Measurements from ENCODE around the gene VPS13D.
"Not testable (repeated sequence)": the region's sequence is repeated elsewhere in the genome, so short reads cannot be mapped to it uniquely, and the experiment has no call there.

The VPS13D gene

DNA sequence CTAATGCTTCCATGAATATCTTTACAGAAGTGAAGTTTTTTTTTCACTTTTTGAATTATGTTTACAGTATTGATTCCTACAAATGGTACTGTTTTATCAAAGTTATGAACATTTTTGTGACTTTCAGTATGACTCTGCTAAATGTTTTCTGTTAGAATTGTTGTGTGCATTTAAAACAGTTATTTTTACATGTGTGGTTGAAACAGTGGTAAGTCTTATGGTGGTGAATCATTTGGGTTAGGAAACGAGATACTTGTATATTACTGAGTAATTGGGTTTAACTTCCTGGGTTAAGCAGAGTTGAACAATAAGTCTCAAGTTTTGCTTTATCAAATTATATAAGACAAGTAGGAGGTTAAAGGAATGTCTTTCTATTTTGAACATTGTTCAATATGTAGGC, 66.8 kb downstream of the VPS13D start:
- DNase-seq, result no peak

- no peak for DNase-seq
Observed at GRCh38 chr1:12300706-12301105, 70.9 kb downstream of the VPS13D start.

DNA sequence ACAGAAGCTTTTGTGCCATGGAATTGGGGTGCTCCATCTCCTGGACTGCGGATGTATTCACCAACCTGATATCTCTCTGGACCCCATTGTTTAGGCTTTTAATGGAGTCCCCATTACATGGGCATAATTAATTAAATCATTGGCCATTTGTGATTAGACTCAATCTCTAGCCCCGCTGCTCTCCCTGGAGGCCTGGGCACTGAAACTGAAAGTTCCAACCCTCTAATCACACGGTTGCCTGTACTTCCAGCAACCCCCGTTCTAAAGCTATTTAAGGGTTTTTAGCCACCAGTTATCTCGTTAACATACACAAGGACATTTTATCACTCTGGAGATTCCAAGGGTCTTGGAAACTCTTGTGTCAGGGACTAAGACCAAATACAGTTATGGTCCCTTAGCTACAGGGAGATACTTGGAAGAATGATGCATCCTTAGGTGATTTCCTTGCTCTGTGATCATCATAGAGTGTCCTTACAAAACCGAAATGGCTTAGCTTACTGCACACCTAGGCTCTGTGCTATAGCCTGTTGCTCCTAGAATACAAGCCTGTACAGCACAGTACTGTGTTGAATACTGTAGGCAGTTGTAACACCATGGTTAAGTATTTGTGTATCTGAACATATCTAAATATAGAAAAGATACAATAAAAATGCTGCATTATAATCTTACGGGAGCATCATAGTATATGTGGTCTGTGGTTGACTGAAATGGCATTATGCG, 71.8 kb downstream of the VPS13D start:
- no peak for DNase-seq

DNA sequence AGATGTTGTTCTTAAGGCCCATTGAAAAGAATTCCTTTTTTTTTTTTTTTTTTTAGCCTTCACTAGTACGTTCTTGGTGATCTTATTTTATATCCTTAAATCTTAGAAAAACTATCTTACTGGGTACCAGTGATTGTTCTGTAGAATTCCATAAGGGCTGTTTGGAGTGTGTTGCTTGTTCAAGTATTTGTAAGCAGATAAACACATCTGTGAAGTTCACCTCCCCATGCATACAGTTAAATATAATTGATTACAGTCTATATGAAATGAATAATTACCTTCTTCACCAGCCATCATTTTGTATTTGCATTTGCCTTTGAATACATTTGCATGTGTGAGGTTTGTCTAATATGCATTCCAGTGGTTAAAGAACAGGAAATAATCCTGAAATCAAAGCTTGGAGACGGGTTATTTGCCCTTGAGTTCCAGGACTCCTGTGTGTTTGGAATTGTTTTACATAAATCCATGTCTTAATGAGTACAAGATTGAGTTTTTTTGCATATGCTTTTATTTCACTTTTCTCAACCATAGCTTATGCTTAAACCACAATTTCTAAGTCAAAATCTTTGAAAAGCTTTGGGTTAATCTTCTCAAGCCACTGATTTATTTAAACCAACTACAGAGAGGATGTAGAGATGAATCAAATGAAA, 73.1 kb downstream of the VPS13D start:
- DNase-seq, result no peak

GRCh38 chr1:12305377-12305776, 75.5 kb downstream of the VPS13D start:
- no peak for DNase-seq

DNA sequence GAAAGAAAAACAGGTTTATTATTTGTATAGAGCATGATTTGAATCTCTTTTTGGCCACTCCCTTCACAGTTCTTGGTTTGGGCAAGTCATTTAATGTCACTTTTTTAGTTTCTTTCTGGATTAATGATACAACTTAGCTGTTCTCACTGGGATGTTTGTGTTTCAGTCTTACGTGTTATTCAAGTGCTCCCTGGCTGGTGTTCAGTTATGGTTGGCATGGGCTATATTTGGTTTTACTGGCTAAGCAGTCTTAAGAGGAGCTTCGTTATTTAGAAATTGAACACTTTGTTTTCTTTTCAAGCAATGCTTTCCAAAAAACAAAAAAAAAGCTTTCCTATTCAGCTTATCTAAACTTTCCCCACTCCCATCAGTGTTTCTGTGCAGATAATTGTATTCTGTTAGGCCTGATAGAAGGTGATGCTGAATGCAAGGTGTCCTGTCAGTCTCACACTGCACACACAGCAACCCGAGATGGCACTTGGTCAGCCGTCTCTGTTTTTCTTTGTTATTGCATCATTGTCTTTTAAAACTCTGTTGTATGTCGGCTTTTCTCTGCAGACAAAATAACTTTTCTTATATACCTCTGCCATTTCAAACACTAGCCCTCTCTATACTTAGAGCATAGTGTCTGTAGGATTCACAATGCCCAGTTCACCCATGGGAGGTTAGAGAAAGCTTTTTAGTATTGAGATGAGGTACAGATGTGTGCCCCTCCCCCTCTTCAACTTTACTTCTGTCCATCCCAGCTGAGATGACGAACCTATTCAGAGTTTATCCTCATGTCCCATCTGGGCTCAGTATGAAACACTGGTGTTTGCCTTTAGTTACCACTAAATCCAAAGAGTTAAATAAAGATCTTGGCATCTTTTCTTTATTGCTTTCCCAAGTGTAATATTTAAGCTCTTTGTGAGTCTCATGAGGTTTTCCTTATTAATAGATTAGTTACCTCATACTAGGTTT, 80.2 kb downstream of the VPS13D start:
- DNase-seq, result no peak

DNA sequence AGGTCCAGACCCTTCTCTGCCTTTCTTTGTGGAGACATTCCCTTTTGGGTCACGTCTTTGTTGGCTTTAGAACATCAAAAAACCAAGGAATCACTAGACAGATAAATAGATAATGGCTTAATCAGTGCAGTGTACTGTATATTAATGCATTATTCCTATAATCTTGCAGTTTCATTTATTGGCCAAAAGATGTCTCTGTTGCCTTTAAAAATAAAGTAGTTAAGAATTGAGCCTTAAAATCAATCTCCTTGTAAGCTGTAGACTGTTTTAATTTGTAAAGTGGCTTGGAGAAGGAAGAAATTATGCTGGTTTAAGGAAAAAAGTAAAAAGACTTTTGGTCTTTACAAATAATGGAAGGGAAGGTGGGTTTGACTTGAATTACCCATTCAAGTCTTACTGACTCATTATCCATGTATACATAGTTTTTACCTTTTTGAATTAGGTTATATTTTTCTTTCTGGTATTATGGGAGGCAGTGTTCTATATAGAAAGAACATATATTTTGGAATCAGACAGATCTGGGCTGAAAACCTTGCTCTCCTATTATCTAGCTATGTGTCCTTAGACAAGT, 84.6 kb downstream of the VPS13D start:
- DNase-seq, result no peak

DNA sequence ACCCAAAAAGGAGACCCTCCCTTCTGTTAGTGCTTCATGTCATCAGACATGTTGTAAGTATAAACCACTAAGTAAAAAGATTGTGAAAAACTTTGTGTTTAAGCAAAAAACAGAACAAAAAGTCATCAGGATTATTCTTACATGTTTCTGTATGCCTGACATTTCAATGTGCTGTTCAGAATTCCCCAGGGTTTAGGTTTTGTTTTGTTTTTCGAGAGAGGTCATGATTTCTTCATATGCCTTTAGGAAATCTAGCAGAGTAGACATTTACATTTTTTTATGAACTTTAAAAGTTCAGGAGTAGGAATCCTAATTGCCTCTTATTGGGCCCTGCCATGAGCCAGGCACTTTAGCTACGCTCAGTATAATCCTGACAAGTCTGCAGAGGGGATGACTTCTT, 85.3 kb downstream of the VPS13D start:
- DNase-seq, result no peak

GRCh38 chr1:12316331-12316730, 86.5 kb downstream of the VPS13D start:
- DNase-seq, result no peak

DNA sequence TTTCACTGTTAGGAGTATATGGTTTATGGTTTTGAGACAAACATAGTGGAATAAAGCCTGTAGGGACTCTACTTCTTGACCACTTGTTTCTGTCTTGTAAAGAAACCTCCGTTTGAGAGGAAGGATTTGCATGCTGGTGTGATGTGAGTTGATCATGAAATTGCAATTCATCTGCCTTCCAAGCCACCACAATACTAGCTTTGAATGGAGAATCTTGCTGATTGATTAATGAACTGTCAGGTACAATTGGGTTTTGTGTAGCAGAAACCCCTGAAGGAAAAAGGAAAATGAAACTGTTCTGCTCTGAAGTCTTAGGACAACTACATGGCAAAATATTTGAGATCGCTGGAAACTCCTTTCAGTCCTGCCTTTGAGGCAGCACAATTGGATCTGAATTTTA, 90.7 kb downstream of the VPS13D start:
- no peak for DNase-seq

DNA sequence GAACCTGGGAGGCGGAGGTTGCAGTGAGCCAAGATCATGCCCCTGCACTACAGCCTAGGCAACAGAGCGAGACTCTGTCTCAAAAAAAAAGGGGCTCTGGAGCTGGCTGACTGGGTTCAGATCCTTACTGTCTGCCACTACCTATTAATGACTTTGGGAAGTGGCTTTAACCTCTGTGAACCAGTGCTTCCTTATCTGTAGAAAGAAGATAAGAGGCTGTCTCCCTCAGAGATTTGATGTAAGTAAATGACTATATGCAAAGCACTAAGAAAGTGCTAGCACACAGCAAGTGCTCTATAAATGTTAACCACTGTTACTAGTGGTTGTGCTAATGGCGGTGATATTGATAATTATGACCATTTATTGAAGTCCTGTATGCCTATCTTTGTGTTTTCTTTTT, 94.6 kb downstream of the VPS13D start:
- DNase-seq, result no peak

- not testable (repeated sequence) for DNase-seq
Observed at GRCh38 chr1:12324973-12325372, 95.1 kb downstream of the VPS13D start.

DNA sequence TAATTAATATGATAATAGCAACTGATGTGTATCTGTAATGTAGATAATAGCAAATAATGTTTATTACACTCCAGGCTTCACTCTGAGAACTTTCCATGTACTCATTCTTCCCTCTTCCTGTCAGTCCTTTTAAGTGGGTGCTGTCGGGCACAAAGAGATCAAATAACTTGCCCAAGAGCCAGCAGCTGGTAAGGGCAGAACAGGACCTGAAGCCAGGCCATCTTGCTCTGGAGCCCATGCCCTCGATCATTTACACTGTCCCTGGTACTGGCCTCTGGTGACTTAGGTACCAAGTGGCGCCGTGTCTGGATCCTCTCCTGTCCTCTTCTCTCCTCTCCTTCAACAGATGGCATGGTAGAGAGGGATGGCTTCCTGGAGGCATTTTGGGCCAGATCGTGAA, 97.2 kb downstream of the VPS13D start:
- no peak for DNase-seq

- no peak for DNase-seq
Observed at GRCh38 chr1:12327566-12327965, 97.7 kb downstream of the VPS13D start.

DNA sequence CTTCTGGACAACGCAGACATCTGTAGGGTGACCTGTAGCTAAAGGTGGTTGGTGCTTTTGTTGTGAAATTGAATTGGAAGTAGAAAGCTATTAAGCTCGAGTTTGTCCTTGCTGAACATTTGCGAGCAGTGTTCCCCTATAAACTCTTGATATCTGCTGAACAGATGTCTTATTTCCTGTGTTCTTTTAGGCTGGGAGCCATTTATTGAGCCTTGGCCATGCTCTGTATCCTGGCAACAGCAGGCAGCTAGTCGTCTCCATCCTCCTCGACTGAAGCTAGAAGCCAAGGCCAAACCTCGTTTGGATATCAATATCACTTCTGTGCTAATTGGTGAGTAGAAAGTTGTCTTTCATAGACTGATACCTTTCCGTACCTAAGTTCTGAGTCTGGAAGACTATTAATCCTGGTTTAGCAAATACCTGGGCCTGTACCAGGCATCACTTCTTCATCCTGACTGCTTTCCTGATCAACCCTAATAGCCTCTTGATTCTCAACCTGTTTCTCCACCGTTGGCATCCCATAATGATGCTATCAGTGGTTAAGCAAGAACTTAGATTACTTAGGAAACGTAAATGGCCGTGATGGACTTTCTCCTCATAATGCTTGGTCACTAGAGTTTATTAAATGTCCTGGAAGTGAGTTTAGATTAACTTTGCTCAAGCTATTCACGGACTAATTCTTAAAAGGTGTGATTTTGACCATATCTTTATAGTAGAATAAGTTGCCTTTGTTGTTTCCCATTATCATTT, 103.4 kb downstream of the VPS13D start:
- no peak for DNase-seq

DNA sequence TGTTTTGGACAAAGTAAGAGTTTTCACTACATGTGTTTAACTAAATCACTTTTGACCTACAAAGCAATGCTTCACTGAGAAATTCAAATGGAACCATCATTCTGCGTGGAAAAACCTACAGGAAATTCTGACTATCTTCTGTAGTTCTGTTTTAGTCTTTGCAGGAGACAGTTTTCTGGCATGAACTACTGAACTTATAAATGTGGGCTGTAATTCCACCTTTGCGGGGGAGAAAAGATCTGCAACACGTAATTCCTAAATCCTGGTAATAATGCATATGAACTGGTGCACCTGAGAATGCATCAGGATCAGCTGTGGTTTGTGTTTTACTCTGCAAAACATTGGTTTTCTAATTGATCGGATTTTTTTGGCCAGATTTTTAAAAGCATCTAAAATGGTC, 106.0 kb downstream of the VPS13D start:
- DNase-seq, result no peak

DNA sequence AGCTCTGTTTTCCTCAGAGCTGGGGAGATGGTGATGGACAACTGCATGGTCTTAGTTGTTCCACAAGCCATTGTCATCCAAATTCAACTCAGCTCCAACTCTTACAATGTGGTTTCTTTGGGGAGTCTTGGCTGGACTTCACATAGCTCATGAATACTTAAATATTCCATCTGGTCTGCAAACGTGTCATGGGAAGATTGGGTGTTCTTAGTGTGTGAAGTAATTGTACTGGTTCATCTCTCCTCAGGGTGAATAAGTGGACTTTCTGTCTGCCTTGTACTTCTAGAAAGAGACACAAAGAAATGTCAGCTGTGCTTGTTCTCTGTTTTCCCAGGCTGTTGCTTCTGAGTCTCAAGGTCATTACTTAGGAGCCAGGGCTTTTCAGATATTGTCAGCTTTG, 106.6 kb downstream of the VPS13D start:
- DNase-seq, result no peak

DNA sequence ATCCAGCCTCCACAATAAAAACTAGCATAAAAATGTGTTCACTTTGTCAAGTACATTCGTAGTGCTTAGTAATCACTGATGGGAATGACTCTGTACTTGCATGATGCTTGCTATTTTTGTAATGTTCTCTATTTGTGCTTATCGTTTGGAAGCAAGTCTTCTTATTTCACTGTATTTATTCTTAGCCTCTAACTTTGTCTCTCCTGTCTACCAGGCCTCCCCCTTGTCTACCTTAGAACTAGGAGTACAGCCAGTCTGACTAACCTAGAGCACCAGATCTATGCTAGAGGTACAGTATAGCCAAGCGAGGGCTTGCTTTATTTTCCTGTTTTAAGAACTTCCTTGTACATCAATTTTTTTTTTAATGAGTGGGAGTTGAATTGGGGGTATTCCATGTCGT, 108.2 kb downstream of the VPS13D start:
- DNase-seq, result no peak

DNA sequence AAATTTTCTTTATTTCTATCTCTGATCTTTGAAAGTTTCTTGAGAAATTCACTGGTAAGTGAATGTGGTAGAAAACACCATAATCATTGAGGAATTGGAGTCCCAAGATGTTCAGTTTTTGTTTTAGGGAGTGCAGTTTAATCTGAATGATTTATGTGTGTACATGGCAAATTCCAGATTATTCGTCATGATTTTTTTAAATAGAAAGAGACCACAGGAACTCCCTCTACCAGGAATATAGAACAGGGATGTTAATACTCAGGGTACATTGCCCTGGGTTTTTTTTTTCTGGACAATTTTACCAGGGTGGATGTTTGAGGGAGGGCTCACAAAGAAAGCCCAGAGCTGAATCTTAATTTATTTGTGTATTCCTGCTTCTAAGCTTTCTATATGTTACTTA, 109.0 kb downstream of the VPS13D start:
- DNase-seq, result no peak

DNA sequence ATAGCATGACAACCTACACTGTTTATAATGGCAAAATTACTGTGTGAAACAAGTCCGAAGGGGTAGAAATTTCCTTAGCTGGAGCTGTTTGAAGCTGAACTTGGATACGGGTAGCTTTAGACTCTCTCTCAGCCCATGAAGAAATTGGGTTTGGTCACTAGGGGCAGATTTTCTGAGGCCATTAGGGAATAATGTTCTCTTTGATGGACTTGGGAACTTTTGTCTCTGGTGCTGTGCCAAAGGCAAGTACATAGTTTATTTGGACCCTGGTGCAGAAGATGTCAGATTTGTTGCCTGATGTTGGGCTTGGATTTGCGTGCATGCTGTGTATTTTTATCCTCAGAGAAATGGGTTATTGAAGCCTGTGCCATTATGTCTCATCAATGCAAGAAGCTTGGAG, 109.6 kb downstream of the VPS13D start:
- DNase-seq, result no peak

- no peak for DNase-seq
Observed at GRCh38 chr1:12339811-12340543, 110.1 kb downstream of the VPS13D start.

DNA sequence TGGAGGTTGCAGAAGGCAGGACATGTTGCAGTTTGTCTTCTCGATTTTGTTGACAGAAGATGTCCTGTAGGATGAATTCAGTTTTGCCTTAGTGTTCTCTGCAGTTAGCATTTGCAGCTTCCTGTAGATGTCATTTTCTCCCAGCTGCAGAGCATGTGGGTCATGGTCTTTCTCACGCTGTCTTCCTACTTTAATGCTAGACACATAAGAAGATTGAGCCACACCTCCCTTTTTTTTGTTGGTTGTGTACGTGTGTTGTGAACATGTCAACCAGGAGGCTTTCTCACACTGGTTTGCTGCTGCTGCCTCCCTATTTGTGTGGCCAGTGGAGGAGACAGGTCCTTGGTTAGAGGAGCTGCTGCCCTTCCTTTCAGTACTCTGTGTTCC, 110.7 kb downstream of the VPS13D start:
- no peak for DNase-seq

All from RPMI8226 (cell line).